ENCODE measurements around the gene ABHD1.

The ABHD1 gene

GRCh38 chr2:27127883-27128667 lies 4.5 kb downstream of the ABHD1 start:
- no peak overlapping the region for H3K4me3 ChIP-seq (ENCODE audit: low read length)
- DNase-seq (ENCODE audit: low read depth) = no peak
- TF ChIP-seq CTCF (conservative IDR thresholded peaks at IDR 0.05; ENCODE audit: low read depth, low read length) = no peak

DNA sequence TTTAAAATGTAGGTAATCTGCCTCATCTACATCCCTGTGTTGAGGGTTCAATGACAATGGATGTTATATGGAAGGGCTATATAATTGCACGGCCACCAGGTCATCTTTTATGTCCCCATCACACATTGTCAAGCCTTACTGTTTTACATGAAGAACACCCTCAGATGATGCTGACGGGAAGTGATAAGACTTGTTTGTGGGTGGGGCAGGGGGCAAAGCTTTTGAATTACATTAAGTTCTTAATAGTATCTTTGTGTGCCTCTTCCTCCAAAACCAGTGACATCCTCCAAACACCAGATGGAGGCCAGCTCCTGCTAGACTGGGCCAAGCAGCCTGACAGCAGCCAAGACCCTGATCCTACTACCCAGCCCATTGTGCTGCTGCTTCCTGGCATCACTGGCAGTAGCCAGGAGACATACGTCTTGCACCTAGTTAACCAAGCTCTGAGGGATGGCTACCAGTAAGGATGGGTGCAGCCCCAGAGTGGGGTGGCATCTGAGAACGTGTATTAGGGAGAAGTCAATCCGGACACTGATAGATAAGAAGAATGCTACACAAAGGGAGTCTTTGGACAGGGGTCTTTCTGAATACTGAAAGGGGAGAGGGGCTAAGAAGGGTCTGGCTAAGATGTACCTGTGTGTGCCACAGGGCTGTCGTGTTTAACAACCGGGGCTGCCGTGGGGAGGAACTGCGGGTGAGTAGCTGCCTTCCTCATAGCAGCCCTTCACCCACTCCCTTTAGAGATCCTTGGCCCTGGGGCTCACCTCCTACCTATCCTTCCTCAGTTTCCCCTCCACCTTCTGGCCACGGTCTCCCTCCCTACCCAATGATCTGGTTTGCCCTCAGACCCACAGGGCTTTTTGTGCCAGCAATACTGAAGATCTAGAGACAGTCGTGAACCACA lies 5.3 kb downstream of the ABHD1 start:
- no peak for TF ChIP-seq CTCF (conservative IDR thresholded peaks at IDR 0.05; ENCODE audit: low read depth, low read length)
- H3K4me3 ChIP-seq (ENCODE audit: low read length) = no peak overlapping the region
- DNase-seq (ENCODE audit: low read depth) = no peak

- TF ChIP-seq CTCF (conservative IDR thresholded peaks at IDR 0.05; ENCODE audit: low read depth, low read length) = no peak
- no peak for DNase-seq (ENCODE audit: low read depth)
- H3K4me3 ChIP-seq (ENCODE audit: low read length) = no peak overlapping the region
Observed at GRCh38 chr2:27130396-27130795, 6.8 kb downstream of the ABHD1 start.

DNA sequence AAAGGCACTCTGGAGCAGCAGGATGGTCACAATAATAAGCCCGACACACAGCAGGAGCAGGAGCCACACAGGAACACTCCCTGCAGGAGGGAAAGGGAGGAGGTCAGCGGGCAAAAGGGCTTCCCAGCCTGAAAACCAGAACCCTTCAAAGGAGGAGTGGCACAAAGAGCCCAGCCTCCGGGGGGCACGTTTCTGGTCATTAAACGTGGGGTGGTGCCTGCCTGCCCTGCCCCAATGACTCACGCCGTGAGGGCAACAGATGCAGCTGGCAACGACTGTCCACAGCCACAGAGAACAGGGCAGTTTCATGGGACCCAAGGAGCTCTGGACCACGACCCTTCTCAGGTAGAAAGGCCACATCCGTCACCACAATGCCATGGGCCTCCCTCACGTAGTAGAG lies 7.8 kb downstream of the ABHD1 start:
- no peak overlapping the region for H3K4me3 ChIP-seq (ENCODE audit: low read length)
- DNase-seq (ENCODE audit: low read depth) = no peak
- TF ChIP-seq CTCF (conservative IDR thresholded peaks at IDR 0.05; ENCODE audit: low read depth, low read length) = no peak

DNA sequence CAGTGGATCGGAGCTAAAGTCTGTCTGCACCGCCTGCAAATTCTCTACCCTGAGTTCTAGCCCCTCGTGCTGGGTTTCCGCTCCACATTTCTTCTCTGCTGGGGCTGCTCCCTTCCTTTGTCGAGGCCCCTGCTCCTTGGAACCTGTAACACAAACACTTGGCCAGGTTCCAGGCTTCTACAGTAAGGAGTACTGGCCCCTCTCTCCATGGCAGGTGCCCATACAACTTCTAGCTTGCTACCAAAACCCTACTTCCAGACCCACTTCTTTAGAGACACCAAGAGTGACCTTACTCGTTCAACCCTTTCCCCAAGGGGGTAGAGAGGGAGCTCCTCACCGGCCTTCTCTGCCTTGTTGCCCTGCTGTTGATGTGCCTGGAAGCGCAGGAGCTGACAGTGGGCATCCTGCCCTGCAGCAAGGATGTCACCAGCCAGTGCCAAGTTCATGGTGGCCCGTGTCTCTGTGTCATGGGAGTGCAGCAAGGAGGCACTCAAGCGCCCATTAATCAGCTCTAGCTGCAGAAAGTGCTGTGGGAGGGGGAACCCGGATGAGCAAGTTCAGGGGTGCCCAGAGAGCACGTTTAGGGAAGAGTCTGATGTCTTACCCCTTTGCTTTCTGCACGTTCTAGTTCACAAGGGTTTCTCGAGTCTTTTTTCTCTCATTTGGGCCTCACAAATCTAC lies 9.7 kb downstream of the ABHD1 start:
- no peak for DNase-seq (ENCODE audit: low read depth)
- TF ChIP-seq CTCF (conservative IDR thresholded peaks at IDR 0.05; ENCODE audit: low read depth, low read length) = no peak

GRCh38 chr2:27133905-27134780 lies 10.5 kb downstream of the ABHD1 start, which contains the start of gene PREB:
Gene PREB (minus strand): TSS chr2:27134636. CDS start chr2:27134421, 215 bp downstream.
- peak; percentile 51 for TF ChIP-seq CTCF (conservative IDR thresholded peaks at IDR 0.05; ENCODE audit: low read depth, low read length)
- H3K4me3 ChIP-seq (ENCODE audit: low read length) = peak within 1 kb of the TSS; percentile 87
- DNase-seq (ENCODE audit: low read depth) = peak; percentile 69

More for the DNA sequence above, 9.7 kb downstream of the ABHD1 start:
- peak overlapping the region; percentile 87 for H3K4me3 ChIP-seq (ENCODE audit: low read length)

Data from retinal pigment epithelial cell (primary cell).